22Rv1 (cell line): ENCODE measurements around the gene WWOX.

ENCODE experiments used
- CTCF ChIP-seq: fragments of 450-650 bp; IDR thresholded peaks from 2 replicates; pipeline ENCODE4 v1.5.1; 2017; ENCODE audit warnings: mild to moderate bottlenecking
- ZFX ChIP-seq: fragments of 450-650 bp; IDR thresholded peaks from 2 replicates; pipeline ENCODE4 v1.6.1; 2017; ENCODE audit warnings: antibody characterized with exemption, borderline replicate concordance

- no peak for TF ChIP-seq CTCF
- TF ChIP-seq ZFX: no peak
These were observed 1076.0 kb downstream of the WWOX start for GRCh38 chr16:79175286-79176057.
